Chondrocyte (in vitro differentiated cells): ENCODE results near the gene MT1B. TPM values are rescaled to one million over a fixed set of nuclear protein-coding genes. Genes with fewer than 3 reads are reported as not detected.

Experiments used
- DNase-seq: peaks from one replicate; pipeline ENCODE4 v3.0.0; 2021; ENCODE audit warnings: mixed read lengths, low spot score
- H3K27ac Mint-ChIP-seq: one replicate; pipeline ENCODE4 v1.8.0; 2021; ENCODE audit warnings: mild to moderate bottlenecking, moderate library complexity, mixed read lengths; ENCODE audit not compliant: unreplicated experiment
- H3K27me3 Mint-ChIP-seq: 2 replicates; pipeline ENCODE4 v1.8.0; 2021; ENCODE audit warnings: low read depth, mixed read lengths
- H3K36me3 Mint-ChIP-seq: 2 replicates; pipeline ENCODE4 v1.8.0; 2021; ENCODE audit warnings: low read depth, mixed read lengths
- H3K4me1 Mint-ChIP-seq: 2 replicates; pipeline ENCODE4 v1.8.0; 2021; ENCODE audit warnings: low read depth, mild to moderate bottlenecking, mixed read lengths
- H3K4me3 Mint-ChIP-seq: one replicate; pipeline ENCODE4 v1.8.0; 2021; ENCODE audit warnings: mild to moderate bottlenecking, moderate library complexity, mixed read lengths; ENCODE audit not compliant: unreplicated experiment
- H3K9me3 Mint-ChIP-seq: 2 replicates; pipeline ENCODE4 v1.8.0; 2021; ENCODE audit warnings: low read depth, mixed read lengths
- CTCF ChIP-seq: fragments of 200-600 bp; sonication (generic); IDR thresholded peaks from 2 replicates; pipeline ENCODE4 v1.5.0; 2021; ENCODE audit warnings: antibody characterized with exemption, mild to moderate bottlenecking, moderate library complexity
- total RNA-seq: library from RNA; stranded (reverse); gene quantifications from 3 replicates; pipeline ENCODE4 v1.2.1, GENCODE V29; 2021

Gene MT1B
- total RNA-seq, 1 donor from 2014 or later: not detected

DNA sequence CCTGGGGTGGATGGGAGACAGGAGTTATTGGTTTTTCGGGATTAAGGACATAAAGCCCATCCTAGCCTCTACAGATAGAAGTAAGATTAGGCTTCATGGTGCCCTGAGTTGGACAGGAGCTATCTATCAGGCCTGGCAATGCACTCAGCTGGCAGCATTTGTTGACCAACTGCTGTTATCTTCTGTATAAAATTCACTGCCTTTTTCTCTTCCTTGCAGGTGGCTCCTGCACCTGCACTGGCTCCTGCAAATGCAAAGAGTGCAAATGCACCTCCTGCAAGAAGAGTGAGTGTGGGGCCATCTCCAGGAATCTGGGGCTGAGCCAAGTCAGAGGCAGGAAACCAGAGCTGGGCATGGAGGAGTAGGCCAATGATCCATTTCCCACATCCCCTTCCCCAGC is 12.6 kb upstream of the MT1B start:
- Mint-ChIP-seq H3K4me1 (peaks cover 18% of the 10 kb centered on the region), H3K27me3 (peaks cover 70% of the 10 kb centered on the region), H3K4me3 (peak overlapping the region; percentile 70), H3K27ac (no peak overlapping the region), H3K36me3 (peaks cover 2% of the 10 kb centered on the region), H3K9me3 (no peaks in the 10 kb centered on the region)
- TF ChIP-seq CTCF: no peak
- no peak for DNase-seq

DNA sequence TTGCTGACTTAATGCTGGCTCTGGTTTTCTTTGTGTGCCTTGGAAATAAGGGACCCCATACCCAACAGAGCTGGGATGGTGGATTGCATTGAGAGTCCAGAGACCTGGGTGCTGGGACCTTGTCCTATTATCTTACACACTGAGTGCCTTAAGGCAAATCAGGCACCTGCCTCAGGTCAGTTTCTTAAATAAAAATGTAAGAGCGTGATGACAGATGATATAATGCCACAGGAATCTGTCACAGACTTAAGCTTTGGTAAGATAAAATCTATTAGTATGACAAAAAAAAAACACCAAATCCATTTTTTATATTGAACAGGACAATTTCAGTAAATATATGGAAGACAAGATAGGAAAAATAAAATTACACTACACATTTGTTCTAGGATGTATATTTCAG is 11.6 kb upstream of the MT1B start:
- Mint-ChIP-seq H3K4me3 (no peak overlapping the region), H3K27ac (no peak overlapping the region), H3K4me1 (peaks cover 14% of the 10 kb centered on the region), H3K36me3 (peaks cover 2% of the 10 kb centered on the region), H3K27me3 (peaks cover 69% of the 10 kb centered on the region), H3K9me3 (no peaks in the 10 kb centered on the region)
- no peak for TF ChIP-seq CTCF
- no peak for DNase-seq

DNA sequence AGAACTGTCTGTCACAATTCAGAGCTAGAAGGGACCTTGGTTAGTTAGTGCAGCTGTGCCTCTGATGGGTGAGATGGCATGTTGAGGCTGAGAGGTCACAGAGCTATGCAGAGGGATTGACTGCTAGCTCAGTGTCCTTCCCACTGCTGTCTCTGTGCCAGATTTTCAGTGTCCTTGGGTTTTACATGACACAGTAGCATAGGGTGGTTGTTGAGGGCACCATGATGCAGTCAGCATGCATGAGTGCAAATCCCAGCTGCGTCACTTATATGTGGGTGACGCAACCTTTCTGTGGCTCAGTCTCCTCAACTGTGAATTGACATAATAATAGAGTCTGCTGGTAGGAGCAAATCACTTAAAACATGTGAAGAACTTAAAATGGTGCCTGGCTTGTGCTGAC is 10.5 kb upstream of the MT1B start:
- Mint-ChIP-seq H3K27me3 (peaks cover 70% of the 10 kb centered on the region), H3K36me3 (peaks cover 2% of the 10 kb centered on the region), H3K9me3 (no peaks in the 10 kb centered on the region), H3K4me3 (no peak overlapping the region), H3K4me1 (peaks cover 13% of the 10 kb centered on the region), H3K27ac (no peak overlapping the region)
- DNase-seq: no peak
- no peak for TF ChIP-seq CTCF

- H3K9me3 Mint-ChIP-seq: no peaks in the 10 kb centered on the region
- peaks cover 2% of the 10 kb centered on the region for H3K36me3 Mint-ChIP-seq
- peaks cover 59% of the 10 kb centered on the region for H3K27me3 Mint-ChIP-seq
- H3K27ac Mint-ChIP-seq: no peak overlapping the region
- DNase-seq: peak; percentile 72
- peak overlapping the region; percentile 45 for H3K4me3 Mint-ChIP-seq
- peaks cover 7% of the 10 kb centered on the region for H3K4me1 Mint-ChIP-seq
- peak; percentile 64 for TF ChIP-seq CTCF
These were observed 8.5 kb upstream of the MT1B start for GRCh38 chr16:56643080-56643778.

DNA sequence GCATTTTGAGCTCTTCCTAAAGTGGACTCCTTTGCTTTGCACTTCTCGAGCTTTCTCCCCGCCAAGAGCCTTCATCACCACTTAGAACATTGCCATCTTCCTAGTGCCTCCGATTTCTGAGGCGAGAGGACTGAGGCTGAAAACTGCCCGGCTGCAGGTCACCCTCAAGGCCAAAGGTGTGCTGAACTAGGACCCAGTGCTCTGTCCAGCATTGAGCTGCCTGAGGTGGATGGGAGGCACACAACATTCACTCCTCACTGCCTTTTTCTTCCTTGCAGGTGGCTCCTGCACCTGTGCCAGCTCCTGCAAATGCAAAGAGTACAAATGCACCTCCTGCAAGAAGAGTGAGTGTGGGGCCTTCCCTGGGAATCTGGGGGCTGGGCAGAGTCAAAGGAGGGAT is 7.9 kb upstream of the MT1B start:
- no peaks in the 10 kb centered on the region for H3K9me3 Mint-ChIP-seq
- no peak overlapping the region for H3K27ac Mint-ChIP-seq
- peaks cover 2% of the 10 kb centered on the region for H3K36me3 Mint-ChIP-seq
- peak; percentile 25 for TF ChIP-seq CTCF
- H3K4me3 Mint-ChIP-seq: peak overlapping the region; percentile 45
- H3K27me3 Mint-ChIP-seq: peaks cover 59% of the 10 kb centered on the region
- peak; percentile 39 for DNase-seq
- H3K4me1 Mint-ChIP-seq: peaks cover 4% of the 10 kb centered on the region
